CD14-positive monocyte (primary cell): ENCODE results near the gene TPK1. TPM values are rescaled to one million over a fixed set of nuclear protein-coding genes. Genes with fewer than 3 reads are reported as not detected.

Experiments used
- DNase-seq, 3 donors: peaks; one replicate each; pipeline ENCODE4 v3.0.0-alpha.2; 2011 to 2022
- H2AFZ ChIP-seq: 2 replicates; pipeline ENCODE4 v1.6.0; 2012; ENCODE audit warnings: mild to moderate bottlenecking, low read depth, low read length, inconsistent platforms; ENCODE audit not compliant: insufficient read depth, poor library complexity, severe bottlenecking
- H3K27ac ChIP-seq, 2 donors: 1 replicate in 1 of 2; 2 replicates in 1 of 2; pipeline ENCODE4 v1.5.1; 2012 to 2013; ENCODE audit warnings: low read length in 2 of 2, control low read depth in 1 of 2, inconsistent platforms in 1 of 2, low read depth in 1 of 2, mild to moderate bottlenecking in 1 of 2
- H3K27me3 ChIP-seq, 2 donors: one replicate each; pipeline versions ENCODE4 v1.6.0 to v1.6.1; 2011 to 2013; ENCODE audit warnings: low read length in 2 of 2; ENCODE audit not compliant: control insufficient read depth in 2 of 2, insufficient read depth in 2 of 2
- H3K36me3 ChIP-seq, 2 donors: replicated peaks in 1 of 2; 1 replicate in 1 of 2; 2 replicates in 1 of 2; pipeline versions ENCODE4 v1.5.1 to v1.6.1; 2012 to 2013; ENCODE audit warnings: low read length in 2 of 2, control low read depth in 1 of 2, inconsistent platforms in 1 of 2, mild to moderate bottlenecking in 1 of 2; ENCODE audit not compliant: insufficient read depth in 2 of 2, control insufficient read depth in 1 of 2
- H3K4me1 ChIP-seq, 2 donors: 1 replicate in 1 of 2; 2 replicates in 1 of 2; pipeline versions ENCODE4 v1.5.1 to v1.6.1; 2012 to 2013; ENCODE audit warnings: low read length in 2 of 2, control low read depth in 1 of 2, inconsistent platforms in 1 of 2, mild to moderate bottlenecking in 1 of 2, moderate library complexity in 1 of 2; ENCODE audit not compliant: insufficient read depth in 2 of 2, control insufficient read depth in 1 of 2
- H3K4me2 ChIP-seq: replicated peaks from 2 replicates; pipeline ENCODE3; 2012; ENCODE audit warnings: low read length, moderate library complexity, mild to moderate bottlenecking; ENCODE audit not compliant: poor library complexity, severe bottlenecking; ENCODE audit errors: extremely low read depth
- H3K4me3 ChIP-seq, 3 experiments: fragments of 200-600 bp in 1 of 3; sonication (generic) in 1 of 3; replicated peaks in 1 of 3; 1 replicate in 2 of 3; 2 replicates in 1 of 3; pipeline ENCODE4 v1.5.1; 2011 to 2013; ENCODE audit warnings: low read length in 3 of 3, mild to moderate bottlenecking in 3 of 3, control low read depth in 2 of 3, low read depth in 2 of 3, inconsistent platforms in 1 of 3, moderate library complexity in 1 of 3
- H3K79me2 ChIP-seq: 2 replicates; pipeline ENCODE4 v1.6.0; 2012; ENCODE audit warnings: mild to moderate bottlenecking, control low read depth, inconsistent platforms, low read length, moderate library complexity; ENCODE audit not compliant: insufficient read depth
- H3K9ac ChIP-seq: 2 replicates; pipeline ENCODE4 v1.6.0; 2017; ENCODE audit warnings: low read length, mild to moderate bottlenecking; ENCODE audit not compliant: insufficient read depth, poor library complexity, severe bottlenecking
- H3K9me3 ChIP-seq, 2 donors: replicated peaks in 1 of 2; 1 replicate in 1 of 2; 2 replicates in 1 of 2; pipeline versions ENCODE4 v1.5.1 to v1.6.1; 2012 to 2013; ENCODE audit warnings: low read length in 2 of 2, control low read depth in 1 of 2; ENCODE audit not compliant: control insufficient read depth in 1 of 2, insufficient read depth in 1 of 2
- H4K20me1 ChIP-seq: 2 replicates; pipeline ENCODE4 v1.6.0; 2012; ENCODE audit warnings: mild to moderate bottlenecking, low read length, control low read depth, moderate library complexity; ENCODE audit not compliant: insufficient read depth
- H3K27ac Mint-ChIP-seq, 7 donors: one replicate each; pipeline ENCODE4 v1.8.0; 2020; ENCODE audit warnings: mild to moderate bottlenecking in 7 of 7, mixed read lengths in 7 of 7, moderate library complexity in 6 of 7, inconsistent platforms in 2 of 7
- H3K27me3 Mint-ChIP-seq, 3 donors: one replicate each; pipeline ENCODE4 v1.8.0; 2021 to 2022; ENCODE audit warnings: low read depth in 3 of 3, mild to moderate bottlenecking in 3 of 3, mixed read lengths in 3 of 3, moderate library complexity in 3 of 3, inconsistent platforms in 1 of 3
- H3K36me3 Mint-ChIP-seq, 2 donors: one replicate each; pipeline ENCODE4 v1.8.0; 2020; ENCODE audit warnings: mixed read lengths in 2 of 2, inconsistent platforms in 1 of 2, mild to moderate bottlenecking in 1 of 2
- H3K4me1 Mint-ChIP-seq: one replicate; pipeline ENCODE4 v1.8.0; 2020; ENCODE audit warnings: mild to moderate bottlenecking, mixed read lengths
- H3K4me3 Mint-ChIP-seq, 2 donors: one replicate each; pipeline ENCODE4 v1.8.0; 2020; ENCODE audit warnings: mild to moderate bottlenecking in 2 of 2, mixed read lengths in 2 of 2, moderate library complexity in 1 of 2
- H3K9me3 Mint-ChIP-seq, 7 donors: one replicate each; pipeline ENCODE4 v1.8.0; 2020 to 2022; ENCODE audit warnings: mixed read lengths in 7 of 7, mild to moderate bottlenecking in 6 of 7, moderate library complexity in 6 of 7, inconsistent platforms in 2 of 7
- WGBS: methylation state at CpG from one replicate; pipeline ENCODE4 v1.1.5; 2013; ENCODE audit warnings: missing lambda C conversion rate; ENCODE audit not compliant: insufficient coverage; 5-methylcytosine and 5-hydroxymethylcytosine counted together
- intact Hi-C, 2 donors: fragments of 100-400 bp; cut with micrococcal nuclease; formaldehyde crosslinking; loops; one replicate each; pipeline versions ENCODE4 v1.15.0 to v1.15.1; 2023
- polyA plus RNA-seq, 3 donors: library from polyadenylated mRNA; depleted of rRNA in 1 of 3; unstranded in 2 of 3; stranded (reverse) in 1 of 3; fragments of 300-500 nt in 2 of 3; fragments of >200 nt in 1 of 3; fragmentation: Illumina TruSeq in 2 of 3; gene quantifications; 1 replicate in 2 of 3; 2 replicates in 1 of 3; pipeline ENCODE4 v1.2.3, GENCODE V29; 2012 to 2021
- TF ChIP-seq, protein P1 (sequence below): fragments of 200-600 bp; IDR thresholded peaks from one replicate; pipeline ENCODE4 v1.8.0; 2022; ENCODE audit warnings: antibody characterized with exemption, mild to moderate bottlenecking

The TPK1 gene
- polyA plus RNA-seq, 3 donors: 18.9 to 33.8 (median 33.1) TPM

DNA sequence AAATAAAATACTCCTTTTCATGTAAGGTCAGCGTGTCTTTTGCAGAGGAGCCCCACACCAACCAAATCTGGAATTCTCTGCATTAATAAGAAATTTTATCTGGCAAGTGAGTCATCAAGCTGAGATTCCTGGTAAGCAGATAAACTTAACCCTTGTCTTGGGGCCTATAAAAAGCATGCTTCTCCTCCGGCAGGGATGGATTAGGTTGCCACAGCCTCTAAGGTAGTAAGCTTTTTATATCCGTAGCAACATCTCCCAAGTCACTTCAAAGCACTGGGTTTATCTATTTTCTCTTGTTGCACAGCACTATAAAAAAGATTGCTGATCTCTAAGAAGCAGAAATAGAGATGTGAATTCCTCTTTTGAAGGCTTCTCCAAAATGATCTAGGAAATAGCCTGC is 229.6 kb downstream of the TPK1 start:
- TF ChIP-seq, protein P1, sequence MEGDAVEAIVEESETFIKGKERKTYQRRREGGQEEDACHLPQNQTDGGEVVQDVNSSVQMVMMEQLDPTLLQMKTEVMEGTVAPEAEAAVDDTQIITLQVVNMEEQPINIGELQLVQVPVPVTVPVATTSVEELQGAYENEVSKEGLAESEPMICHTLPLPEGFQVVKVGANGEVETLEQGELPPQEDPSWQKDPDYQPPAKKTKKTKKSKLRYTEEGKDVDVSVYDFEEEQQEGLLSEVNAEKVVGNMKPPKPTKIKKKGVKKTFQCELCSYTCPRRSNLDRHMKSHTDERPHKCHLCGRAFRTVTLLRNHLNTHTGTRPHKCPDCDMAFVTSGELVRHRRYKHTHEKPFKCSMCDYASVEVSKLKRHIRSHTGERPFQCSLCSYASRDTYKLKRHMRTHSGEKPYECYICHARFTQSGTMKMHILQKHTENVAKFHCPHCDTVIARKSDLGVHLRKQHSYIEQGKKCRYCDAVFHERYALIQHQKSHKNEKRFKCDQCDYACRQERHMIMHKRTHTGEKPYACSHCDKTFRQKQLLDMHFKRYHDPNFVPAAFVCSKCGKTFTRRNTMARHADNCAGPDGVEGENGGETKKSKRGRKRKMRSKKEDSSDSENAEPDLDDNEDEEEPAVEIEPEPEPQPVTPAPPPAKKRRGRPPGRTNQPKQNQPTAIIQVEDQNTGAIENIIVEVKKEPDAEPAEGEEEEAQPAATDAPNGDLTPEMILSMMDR: no peak
- Histone ChIP-seq H3K27me3 (no peaks in the 10 kb centered on the region), H3K4me1 (no peaks in the 10 kb centered on the region), H3K79me2 (no peaks in the 10 kb centered on the region), H3K4me3 (no peak overlapping the region), H3K36me3 (no peaks in the 10 kb centered on the region), H2AFZ (no peak overlapping the region), H4K20me1 (no peaks in the 10 kb centered on the region), H3K27ac (no peak overlapping the region), H3K4me2 (no peak overlapping the region), H3K9ac (no peak overlapping the region), H3K9me3 (no peaks in the 10 kb centered on the region)
- intact Hi-C loops: no loop called here
- no peaks in the 10 kb centered on the region for H3K4me1 Mint-ChIP-seq
- DNase-seq: no peak
- no peak overlapping the region for H3K4me3 Mint-ChIP-seq
- H3K27ac Mint-ChIP-seq: no peak overlapping the region
- WGBS: 100% methylated on average over 2 of the region's 3 CpGs
- peaks cover 0 to 3% (median 0%) of the 10 kb centered on the region in 7 donors for H3K9me3 Mint-ChIP-seq
- H3K36me3 Mint-ChIP-seq: peaks cover 2 to 6% of the 10 kb centered on the region in 2 donors
- H3K27me3 Mint-ChIP-seq: no peaks in the 10 kb centered on the region

DNA sequence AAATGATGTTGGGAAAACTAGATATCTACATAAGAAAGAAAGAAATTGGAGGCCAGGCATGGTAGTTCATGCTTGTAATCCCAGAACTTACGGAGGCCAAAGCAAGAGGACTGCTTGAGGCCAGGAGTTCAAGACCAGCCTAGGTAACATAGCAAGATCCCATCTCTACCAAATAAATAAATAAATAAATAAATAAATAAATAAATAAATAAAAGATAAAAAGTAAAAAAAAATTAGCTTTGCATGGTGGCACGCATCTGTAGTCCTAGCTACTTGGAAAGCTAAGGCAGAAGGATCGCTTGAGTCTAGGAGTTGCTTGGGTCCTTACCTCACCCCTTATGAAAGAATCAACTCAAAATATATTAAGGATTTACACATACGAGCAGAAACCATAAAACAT is 238.9 kb downstream of the TPK1 start:
- no CpG with 5 or more reads among the region's 4 CpGs for WGBS
- H3K27me3 ChIP-seq: no peaks in the 10 kb centered on the region
- no peaks in the 10 kb centered on the region for H3K36me3 ChIP-seq
- no peak overlapping the region for H2AFZ ChIP-seq
- no peaks in the 10 kb centered on the region for H3K27me3 Mint-ChIP-seq
- no peak overlapping the region for H3K9ac ChIP-seq
- no peak overlapping the region for H3K4me3 ChIP-seq
- TF ChIP-seq, protein P1: no peak
- peaks cover 4 to 14% of the 10 kb centered on the region in 2 donors for H3K9me3 ChIP-seq
- intact Hi-C loops: no loop called here
- DNase-seq: no peak
- H3K27ac ChIP-seq: no peak overlapping the region
- no peak overlapping the region for H3K27ac Mint-ChIP-seq
- no peak overlapping the region for H3K4me2 ChIP-seq
- peaks cover 8 to 19% (median 16%) of the 10 kb centered on the region in 7 donors for H3K9me3 Mint-ChIP-seq
- H3K79me2 ChIP-seq: no peaks in the 10 kb centered on the region
- H3K4me3 Mint-ChIP-seq: no peak overlapping the region
- H3K4me1 ChIP-seq: no peaks in the 10 kb centered on the region
- H3K4me1 Mint-ChIP-seq: no peaks in the 10 kb centered on the region
- peaks cover 2% of the 10 kb centered on the region in 2 donors for H3K36me3 Mint-ChIP-seq
- no peaks in the 10 kb centered on the region for H4K20me1 ChIP-seq
